ENCODE results near the gene RAB8B. TPM values are rescaled to one million over a fixed set of nuclear protein-coding genes. Genes with fewer than 3 reads are reported as not detected.

RAB8B gene
- total and polyA plus RNA-seq, 2 donors from 2014 or later, result 7.1 to 33.6 TPM

DNA sequence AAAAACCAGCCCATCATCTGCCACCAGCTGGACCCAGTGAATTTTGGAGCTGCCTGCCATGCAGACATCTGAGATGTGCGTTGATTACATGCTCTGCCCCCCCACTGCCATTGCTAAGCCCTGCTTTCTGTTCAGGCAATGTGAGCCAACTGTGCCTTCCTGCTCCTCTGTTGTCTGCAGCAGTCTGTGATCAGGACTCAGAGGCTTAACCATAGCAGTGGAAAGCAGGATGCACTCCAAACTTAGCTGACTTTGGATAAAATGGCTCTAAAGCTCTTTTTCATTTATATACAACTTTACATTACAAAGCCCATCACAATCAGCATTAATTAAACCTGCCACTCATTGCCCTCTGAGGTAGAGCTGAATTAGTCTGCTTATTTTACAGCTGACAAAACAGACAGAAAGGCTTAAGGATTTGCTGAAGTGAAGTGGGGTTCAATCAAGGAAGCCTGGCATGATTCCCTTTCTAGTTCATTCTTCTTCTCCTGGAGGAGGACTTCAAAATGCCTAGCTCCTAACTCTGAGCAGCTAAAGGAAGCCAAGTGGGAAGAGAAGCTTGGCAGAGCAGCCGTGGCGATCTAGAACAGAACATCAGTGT lies 16.5 kb upstream of the RAB8B start:
- FAIRE-seq (no peak), DNase-seq (no peak)
- H3K36me3 ChIP-seq (ENCODE audit: control insufficient read depth in 2 of 3, insufficient read depth in 3 of 3, low read length in 3 of 3), result no peaks in the 10 kb centered on the region
- H3K27ac ChIP-seq (ENCODE audit: low read depth in 2 of 2, low read length in 2 of 2), result no peak overlapping the region
- intact Hi-C loops (cut with DNase I), result no loop called here
- TF ChIP-seq, protein P1, sequence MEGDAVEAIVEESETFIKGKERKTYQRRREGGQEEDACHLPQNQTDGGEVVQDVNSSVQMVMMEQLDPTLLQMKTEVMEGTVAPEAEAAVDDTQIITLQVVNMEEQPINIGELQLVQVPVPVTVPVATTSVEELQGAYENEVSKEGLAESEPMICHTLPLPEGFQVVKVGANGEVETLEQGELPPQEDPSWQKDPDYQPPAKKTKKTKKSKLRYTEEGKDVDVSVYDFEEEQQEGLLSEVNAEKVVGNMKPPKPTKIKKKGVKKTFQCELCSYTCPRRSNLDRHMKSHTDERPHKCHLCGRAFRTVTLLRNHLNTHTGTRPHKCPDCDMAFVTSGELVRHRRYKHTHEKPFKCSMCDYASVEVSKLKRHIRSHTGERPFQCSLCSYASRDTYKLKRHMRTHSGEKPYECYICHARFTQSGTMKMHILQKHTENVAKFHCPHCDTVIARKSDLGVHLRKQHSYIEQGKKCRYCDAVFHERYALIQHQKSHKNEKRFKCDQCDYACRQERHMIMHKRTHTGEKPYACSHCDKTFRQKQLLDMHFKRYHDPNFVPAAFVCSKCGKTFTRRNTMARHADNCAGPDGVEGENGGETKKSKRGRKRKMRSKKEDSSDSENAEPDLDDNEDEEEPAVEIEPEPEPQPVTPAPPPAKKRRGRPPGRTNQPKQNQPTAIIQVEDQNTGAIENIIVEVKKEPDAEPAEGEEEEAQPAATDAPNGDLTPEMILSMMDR (IDR thresholded peaks at IDR 0.05; ENCODE audit: borderline replicate concordance, extremely low read depth, insufficient read depth), result no peak
- no peaks in the 10 kb centered on the region for H3K9me3 ChIP-seq (ENCODE audit: control insufficient read depth in 2 of 3, insufficient read depth in 1 of 3, low read length in 3 of 3)
- no peak overlapping the region for H3K4me3 ChIP-seq (ENCODE audit: low read length in 3 of 3)
- no peaks in the 10 kb centered on the region for H3K4me1 ChIP-seq (ENCODE audit: control insufficient read depth in 2 of 3, insufficient read depth in 2 of 3, low read depth in 1 of 3, low read length in 3 of 3)
- H3K27me3 ChIP-seq (ENCODE audit: control insufficient read depth, insufficient read depth, low read length), result no peaks in the 10 kb centered on the region
- no peak overlapping the region for H3K9ac ChIP-seq (ENCODE audit: low read length in 3 of 3)

- Histone ChIP-seq H3K4me3 (ENCODE audit: low read length in 3 of 3) (no peak overlapping the region), H3K9me3 (ENCODE audit: control insufficient read depth in 2 of 3, insufficient read depth in 1 of 3, low read length in 3 of 3) (no peaks in the 10 kb centered on the region), H3K27ac (ENCODE audit: low read depth in 2 of 2, low read length in 2 of 2) (no peak overlapping the region), H3K36me3 (ENCODE audit: control insufficient read depth in 2 of 3, insufficient read depth in 3 of 3, low read length in 3 of 3) (no peaks in the 10 kb centered on the region), H3K27me3 (ENCODE audit: control insufficient read depth, insufficient read depth, low read length) (no peaks in the 10 kb centered on the region), H3K4me1 (ENCODE audit: control insufficient read depth in 2 of 3, insufficient read depth in 2 of 3, low read depth in 1 of 3, low read length in 3 of 3) (no peaks in the 10 kb centered on the region), H3K9ac (ENCODE audit: low read length in 3 of 3) (no peak overlapping the region)
- TF ChIP-seq, protein P1 (IDR thresholded peaks at IDR 0.05; ENCODE audit: borderline replicate concordance, extremely low read depth, insufficient read depth), result no peak
- DNase-seq, result no peak
- FAIRE-seq, result no peak
- intact Hi-C loops (cut with DNase I), result no loop called here
Measured at GRCh38 chr15:63176302-63176701, 13.1 kb upstream of the RAB8B start.

- TF ChIP-seq, protein P1 (IDR thresholded peaks at IDR 0.05; ENCODE audit: borderline replicate concordance, extremely low read depth, insufficient read depth), result no peak
- intact Hi-C loops (cut with DNase I), result no loop called here
- Histone ChIP-seq H3K4me3 (ENCODE audit: low read length in 3 of 3) (no peak overlapping the region), H3K27ac (ENCODE audit: low read depth in 2 of 2, low read length in 2 of 2) (no peak overlapping the region), H3K36me3 (ENCODE audit: control insufficient read depth in 2 of 3, insufficient read depth in 3 of 3, low read length in 3 of 3) (no peaks in the 10 kb centered on the region), H3K9me3 (ENCODE audit: control insufficient read depth in 2 of 3, insufficient read depth in 1 of 3, low read length in 3 of 3) (no peaks in the 10 kb centered on the region), H3K9ac (ENCODE audit: low read length in 3 of 3) (no peak overlapping the region), H3K4me1 (ENCODE audit: control insufficient read depth in 2 of 3, insufficient read depth in 2 of 3, low read depth in 1 of 3, low read length in 3 of 3) (no peaks in the 10 kb centered on the region), H3K27me3 (ENCODE audit: control insufficient read depth, insufficient read depth, low read length) (no peaks in the 10 kb centered on the region)
- FAIRE-seq (no peak), DNase-seq (no peak)
Measured at GRCh38 chr15:63178034-63178433, 11.4 kb upstream of the RAB8B start.

- Histone ChIP-seq H3K9me3 (ENCODE audit: control insufficient read depth in 2 of 3, insufficient read depth in 1 of 3, low read length in 3 of 3) (no peaks in the 10 kb centered on the region), H3K36me3 (ENCODE audit: control insufficient read depth in 2 of 3, insufficient read depth in 3 of 3, low read length in 3 of 3) (no peaks in the 10 kb centered on the region), H3K4me3 (ENCODE audit: low read length in 3 of 3) (no peak overlapping the region), H3K27me3 (ENCODE audit: control insufficient read depth, insufficient read depth, low read length) (no peaks in the 10 kb centered on the region), H3K27ac (ENCODE audit: low read depth in 2 of 2, low read length in 2 of 2) (no peak overlapping the region), H3K4me1 (ENCODE audit: control insufficient read depth in 2 of 3, insufficient read depth in 2 of 3, low read depth in 1 of 3, low read length in 3 of 3) (no peaks in the 10 kb centered on the region), H3K9ac (ENCODE audit: low read length in 3 of 3) (no peak overlapping the region)
- DNase-seq, result no peak
- intact Hi-C loops (cut with DNase I), result no loop called here
- no peak for FAIRE-seq
- TF ChIP-seq, protein P1 (IDR thresholded peaks at IDR 0.05; ENCODE audit: borderline replicate concordance, extremely low read depth, insufficient read depth), result no peak
Measured at GRCh38 chr15:63180746-63181145, 8.7 kb upstream of the RAB8B start.
